GM18508 (cell line): Measurements from ENCODE around the gene GSK3B.
"Not testable (repeated sequence)": the region's sequence is repeated elsewhere in the genome, so short reads cannot be mapped to it uniquely, and the experiment has no call there.

Experiments used
- ATAC-seq: cut with Tn5 transposase; IDR thresholded peaks from one replicate; pipeline ENCODE4 v1.9.1; 2021; ENCODE audit warnings: moderate number of reproducible peaks; ENCODE audit not compliant: insufficient read depth, unreplicated experiment

The GSK3B gene

DNA sequence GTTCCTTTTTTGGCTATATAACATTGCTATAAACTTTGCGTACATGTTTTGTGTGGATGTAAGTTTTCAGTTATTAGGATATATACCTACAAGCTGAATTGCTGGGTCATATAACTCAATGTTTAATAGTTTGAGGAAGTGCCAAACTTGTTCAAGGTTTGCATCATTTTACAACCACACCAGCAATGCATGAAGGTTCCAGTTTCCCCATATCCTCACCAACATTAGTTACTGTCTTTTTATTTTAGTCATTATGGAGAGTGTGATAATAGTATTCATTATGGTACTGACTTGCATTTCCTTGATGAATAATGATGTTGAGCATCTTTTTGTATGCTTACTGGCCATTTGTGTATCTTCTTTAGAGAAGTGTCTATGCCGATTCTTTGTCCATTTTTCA is 200.1 kb downstream of the GSK3B start:
- no peak for ATAC-seq

DNA sequence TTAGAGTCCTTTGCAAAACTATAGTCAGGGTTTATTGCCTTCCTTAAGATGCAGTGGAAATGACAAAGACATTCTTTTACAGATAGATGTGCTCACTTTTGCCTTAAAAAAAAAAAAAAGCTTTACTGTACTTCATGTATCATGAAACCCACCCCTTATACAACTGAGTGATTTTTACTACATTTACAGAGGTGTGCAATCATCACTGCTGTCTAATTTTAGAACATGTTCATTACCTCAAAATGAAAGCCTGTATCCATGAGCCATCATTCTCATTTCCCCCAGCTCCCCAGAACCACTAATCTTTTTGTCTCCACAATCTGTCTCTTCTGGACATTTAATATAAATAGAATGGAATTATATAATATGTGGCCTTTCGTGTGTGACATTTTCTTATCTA is 200.5 kb downstream of the GSK3B start:
- no peak for ATAC-seq

DNA sequence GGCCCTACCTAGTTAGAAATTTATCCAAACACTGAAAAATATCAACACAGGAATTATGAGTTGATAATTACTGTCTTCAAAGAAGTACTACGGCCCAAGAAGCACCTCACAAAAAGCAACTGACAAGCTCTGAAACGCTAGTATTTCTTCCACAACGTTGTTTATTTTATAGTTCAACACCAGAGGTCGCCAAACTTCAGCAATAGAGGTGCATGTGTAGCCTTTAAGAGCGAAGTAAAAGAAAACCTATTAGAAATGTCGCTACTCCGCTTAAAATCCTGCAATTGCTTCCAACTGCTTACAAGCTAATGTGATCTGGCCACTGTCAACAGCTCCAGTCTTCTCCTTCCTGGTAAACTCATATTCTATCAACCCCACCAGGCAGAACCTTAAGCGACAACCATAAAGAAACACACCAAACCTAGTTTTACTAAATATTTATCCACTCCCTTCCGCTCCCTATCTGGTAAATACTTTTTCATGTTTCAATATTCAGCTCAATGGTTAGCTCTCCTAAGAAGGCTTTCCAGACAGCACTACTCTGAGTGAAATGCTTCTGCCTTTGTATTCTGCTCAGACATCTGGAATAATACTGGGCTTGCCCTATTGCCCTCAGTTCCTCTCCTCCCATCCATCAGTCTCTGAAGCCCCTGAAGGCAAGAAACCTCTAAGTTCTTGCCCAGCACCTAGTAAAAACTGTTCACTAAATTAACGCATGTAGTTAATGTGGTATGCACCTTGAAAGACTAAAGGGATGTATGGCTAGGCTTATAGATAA is 202.1 kb downstream of the GSK3B start:
- ATAC-seq, result no peak

DNA sequence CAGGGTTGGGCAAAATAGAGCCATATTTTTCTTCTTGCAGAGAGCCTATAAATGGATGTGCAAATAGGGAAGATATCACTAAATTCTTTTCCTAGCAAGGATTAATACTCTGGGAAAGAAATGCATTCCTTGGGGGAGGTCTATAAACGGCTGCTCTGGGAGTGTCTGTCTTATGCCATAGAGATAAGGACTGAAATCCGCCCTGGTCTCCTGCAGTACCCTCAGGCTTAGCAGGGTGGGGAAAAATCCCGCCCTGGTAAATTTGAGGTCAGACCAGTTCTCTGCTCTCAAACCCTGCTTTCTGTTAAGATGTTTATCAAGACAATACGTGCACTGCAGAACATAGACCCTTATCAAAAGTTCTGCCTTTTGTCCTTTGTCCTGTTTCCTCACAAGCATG is 205.6 kb downstream of the GSK3B start:
- ATAC-seq, result not testable (repeated sequence)

DNA sequence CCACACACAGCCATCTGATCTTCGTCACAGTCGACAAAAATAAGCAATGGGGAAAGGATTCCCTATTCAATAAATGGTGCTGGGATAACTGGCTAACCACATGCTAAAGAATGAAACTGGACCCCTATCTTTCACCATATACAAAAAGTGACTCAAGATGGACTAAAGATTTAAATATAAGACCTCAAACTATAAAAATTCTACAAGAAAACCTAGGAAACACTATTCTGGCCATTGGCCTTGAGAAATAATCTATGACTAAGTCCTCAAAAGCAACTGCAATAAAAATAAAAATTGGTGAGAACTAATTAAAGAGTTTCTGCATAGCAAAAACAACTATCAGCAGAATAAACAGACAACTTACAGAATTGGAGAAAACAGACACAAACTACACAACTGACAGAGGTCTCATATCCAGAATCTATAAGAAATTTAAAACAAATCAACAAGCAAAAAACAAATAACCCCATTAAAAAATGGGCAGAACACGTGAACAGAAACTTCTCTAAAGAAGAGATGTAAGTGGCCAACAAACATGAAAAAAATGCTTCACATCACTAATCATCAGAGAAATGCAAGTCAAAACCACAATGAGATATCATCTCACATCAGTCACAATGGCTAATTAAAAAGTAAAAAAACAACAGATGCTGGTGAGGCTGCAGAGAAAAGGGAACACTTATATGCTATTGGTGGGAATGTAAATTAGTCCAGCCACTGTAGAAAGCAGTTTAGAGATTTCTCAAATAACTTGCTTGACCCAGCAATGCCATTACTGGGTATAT is 208.3 kb downstream of the GSK3B start:
- ATAC-seq, result no peak

DNA sequence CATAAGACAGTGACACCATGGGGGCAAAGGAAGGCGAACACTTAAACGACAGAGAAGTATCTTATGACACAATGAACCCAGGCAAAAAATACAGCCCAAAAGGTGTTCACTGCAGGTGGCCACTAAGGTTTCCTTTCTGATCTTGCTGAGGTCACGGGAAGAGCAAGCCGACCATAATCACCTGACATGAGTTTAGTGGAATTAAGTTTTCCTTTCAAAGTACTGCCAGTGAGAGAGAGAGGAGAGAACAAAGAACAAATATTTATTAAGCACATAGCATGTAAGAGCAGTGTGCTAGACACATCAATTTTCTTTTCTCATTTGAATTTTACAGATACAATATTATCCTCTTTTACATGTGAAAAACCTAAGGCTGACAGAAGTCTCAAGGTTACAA is 210.1 kb downstream of the GSK3B start:
- ATAC-seq, result no peak

DNA sequence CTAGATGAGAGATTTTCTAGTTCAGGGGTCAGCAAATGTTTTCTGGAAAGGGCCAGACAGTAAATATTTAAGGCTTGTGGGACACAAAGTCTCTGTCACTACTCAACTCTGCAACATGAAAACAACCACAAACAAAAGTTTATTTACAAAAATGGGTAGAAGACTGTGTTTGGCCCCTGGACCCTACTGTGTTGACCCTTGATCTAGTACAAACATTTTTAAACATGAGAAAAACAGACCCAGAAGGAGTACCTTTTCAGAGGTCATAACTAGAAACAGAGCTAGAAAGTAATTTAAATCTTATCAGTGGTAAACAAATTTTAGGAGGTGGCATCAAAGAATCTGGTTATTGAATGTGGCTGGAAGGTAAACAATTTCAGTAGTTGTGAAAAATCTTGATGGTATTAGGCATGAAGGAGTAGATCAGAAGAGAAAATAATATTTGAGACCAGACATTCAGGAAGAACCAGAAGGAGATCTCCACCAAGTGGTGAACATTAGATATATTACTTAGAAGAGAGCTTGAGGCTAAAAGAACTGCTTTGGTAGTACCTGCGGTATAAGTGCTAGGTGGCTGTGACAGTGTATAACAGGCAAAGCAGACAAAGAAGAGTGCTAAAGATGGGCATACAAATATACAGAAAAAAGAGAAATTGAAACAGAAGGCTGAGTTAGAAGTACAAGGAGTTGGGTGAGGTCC is 210.6 kb downstream of the GSK3B start:
- ATAC-seq, result no peak

DNA sequence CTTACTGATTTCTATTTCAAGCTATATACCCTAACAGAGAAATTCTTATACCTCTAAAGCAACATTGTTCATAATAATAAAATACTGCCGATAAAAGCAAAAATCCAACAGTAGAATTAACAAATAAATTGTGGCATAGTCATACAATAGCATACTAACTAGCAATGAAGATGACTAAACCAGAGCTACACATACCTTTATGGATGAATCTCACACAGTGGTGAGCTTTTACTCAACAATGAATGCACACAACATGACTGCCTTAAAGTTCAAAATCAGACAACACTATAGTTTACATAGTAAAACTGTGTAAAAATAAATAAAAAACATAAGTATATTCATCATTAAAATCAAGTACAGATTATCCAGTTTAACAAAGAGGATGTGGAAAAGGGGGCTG is 213.3 kb downstream of the GSK3B start:
- ATAC-seq, result no peak

DNA sequence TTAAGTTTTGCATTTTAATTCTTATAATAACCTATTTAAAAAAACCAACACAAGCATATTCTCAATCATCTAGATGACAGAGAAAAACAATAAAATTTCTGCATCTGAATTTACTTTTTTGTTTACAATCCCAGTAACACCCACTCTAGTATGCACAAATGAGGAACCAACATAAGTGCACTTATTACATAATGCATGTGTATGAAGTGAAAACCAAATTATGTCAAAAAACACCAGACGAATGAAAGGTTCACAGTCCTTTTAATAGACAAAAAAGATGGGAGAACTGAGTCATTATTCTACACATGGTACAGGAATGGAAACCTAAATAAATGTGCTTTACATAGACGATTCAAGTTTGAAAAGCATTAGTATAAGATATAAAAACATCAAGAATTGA is 220.6 kb downstream of the GSK3B start:
- no peak for ATAC-seq

DNA sequence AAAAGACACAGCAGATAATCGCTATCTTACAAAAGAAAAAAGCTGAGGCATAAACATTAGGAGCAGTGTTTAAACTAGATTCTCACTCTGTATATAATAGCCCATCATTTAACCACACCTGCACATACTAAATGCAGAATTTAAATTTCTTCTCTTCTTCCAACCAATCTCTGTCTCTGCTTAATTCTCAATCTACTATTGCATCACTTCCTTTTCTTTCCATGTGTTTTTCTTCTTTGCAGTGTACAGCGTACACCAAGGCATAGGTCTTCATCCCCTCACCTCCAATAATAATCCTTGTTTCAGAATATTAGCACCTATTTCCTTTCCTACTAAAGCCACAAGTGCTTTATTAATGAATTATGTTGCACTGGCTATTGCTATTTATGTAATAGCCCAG is 221.5 kb downstream of the GSK3B start:
- ATAC-seq, result no peak

DNA sequence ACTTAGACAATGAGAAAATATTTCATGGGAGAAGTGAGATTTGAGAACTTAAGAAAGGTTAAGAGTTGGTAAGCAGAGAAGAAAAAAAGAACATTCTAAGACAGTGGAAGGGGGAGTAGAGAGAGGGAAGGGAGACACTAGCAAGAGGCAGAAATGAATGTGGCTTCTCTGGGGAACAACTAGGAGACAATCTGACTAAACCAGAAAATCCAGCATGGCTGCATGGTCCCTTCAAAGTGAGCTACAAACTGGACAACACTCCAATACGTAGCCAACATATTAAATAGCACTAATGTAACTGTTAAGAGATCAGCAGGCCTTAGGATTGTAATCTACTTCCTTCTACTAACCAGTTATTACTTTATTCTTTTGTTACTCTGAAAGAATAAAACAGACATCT is 222.7 kb downstream of the GSK3B start:
- ATAC-seq, result no peak

DNA sequence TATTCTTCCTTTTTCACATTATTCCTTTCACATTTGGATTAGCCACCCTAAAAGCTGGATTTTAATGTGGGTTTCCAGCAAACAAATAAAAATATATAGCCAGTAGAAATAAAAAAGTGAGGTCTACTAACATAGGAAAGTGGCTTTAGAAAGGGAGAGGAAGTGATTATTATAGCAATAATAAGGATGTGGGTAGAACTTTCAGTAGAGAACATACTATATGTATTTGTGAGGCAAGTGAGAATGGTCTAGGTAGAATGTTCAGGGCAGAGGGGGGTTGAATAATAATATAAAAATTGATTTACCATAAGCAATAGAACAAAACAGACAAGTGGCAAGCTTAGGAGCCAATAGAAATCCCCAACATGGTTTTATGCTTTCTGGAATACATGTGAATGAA is 223.7 kb downstream of the GSK3B start:
- no peak for ATAC-seq

DNA sequence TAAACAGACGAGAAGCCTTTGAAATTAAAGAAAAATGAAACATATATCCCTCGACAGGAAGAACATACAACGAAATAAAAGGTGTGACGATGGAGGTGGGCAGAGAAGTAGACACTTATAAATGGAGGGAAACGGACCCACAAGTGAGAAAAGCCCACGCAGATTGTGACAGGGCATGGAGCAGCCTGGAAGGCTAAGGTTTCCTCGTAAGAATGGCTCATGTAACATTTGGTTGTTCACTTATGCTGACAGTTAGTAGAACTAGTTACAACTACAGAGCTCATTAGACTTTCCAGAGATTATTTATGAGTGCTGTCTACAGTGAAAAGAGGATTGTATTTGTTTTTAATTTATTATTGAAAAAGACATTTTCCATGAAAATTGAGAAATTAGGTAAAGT is 229.8 kb downstream of the GSK3B start:
- ATAC-seq, result no peak

DNA sequence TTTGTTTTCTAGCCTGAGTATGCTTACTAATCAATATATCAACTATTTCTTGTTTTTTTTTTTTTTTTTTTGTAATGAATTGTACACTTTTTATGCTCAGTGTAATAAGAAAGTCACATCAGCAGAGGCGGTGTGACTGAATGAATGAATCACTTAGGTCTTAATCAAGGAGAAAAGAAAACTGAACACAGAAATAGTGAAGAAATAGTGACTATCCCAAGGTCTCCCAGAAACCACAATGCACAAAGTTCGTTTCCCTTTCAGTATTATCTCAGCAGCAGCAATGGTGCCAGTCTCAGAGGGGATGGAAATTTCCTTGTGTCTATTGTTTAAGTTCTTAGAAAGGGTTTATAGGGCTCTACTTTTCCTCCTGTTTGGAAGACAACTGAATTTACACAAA is 231.6 kb downstream of the GSK3B start:
- ATAC-seq, result no peak

DNA sequence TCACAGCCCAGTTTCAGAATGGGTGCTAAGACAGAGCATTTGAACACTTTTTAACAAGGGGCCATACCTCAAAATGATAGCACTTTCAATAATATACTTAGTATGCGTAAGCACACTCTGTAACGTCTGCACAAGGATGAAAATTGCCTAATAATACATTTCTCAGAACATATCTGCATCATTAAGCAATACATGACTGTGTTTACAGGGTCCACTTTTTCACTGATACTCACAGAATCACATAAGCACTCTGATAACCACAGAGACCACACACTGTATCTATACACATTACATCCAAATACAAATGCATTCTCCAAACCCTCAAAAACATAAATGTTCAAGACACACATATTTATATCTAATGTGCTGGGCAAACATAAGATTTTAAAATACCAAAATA is 232.6 kb downstream of the GSK3B start:
- ATAC-seq, result no peak

DNA sequence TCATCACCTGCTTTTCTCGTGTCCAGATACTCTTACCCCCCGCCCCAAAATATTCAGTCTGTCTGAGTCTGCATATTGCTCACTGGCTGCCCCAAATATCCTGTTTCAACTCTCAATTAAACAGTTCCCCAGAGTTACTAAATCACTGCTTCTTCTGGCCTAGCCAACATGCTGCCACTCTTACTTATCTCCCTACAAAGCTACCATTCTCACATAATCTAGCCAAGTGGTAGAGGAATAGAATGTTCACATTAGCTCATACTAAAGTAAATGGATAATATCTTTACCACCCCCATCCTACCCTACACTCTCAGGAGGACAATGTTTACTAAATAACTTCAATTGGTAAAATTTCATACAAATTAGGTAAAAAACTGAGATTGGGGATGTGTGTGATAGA is 234.5 kb downstream of the GSK3B start:
- ATAC-seq, result no peak

DNA sequence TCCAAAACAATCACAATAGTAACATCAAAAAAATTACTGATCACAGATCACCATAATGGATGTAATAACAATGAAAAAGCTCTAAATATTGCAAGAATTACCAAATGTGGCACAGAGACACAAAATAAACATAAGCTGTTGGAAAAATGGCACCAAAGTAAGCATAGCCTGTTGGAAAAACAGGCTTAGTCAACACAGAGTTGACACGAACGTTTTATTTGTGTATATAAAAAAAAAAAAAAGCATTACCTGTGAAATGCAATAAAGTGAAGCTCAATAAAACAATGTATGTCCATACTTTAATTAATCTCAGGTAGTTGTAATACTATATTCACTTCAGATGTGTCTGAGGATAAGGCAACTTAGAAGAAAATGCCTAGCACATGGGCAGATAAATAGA is 235.3 kb downstream of the GSK3B start:
- ATAC-seq, result no peak

DNA sequence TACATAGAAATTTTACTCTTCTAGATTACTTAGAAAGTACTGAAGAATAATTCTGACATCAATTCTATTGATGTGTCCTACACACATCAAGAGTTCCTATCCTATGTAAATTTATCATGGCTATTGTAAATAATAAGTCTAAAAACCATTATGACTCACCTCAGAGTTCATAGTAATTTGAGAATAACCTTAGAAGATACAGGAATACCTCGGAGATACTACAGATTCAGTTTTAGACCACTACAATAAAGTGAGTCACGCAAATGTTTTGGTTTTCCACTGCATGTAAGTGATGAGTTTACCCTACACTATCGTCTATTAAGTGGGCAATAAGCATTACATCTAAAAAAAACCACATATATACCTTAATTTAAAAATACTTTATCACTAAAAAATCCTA is 237.6 kb downstream of the GSK3B start:
- ATAC-seq, result no peak

DNA sequence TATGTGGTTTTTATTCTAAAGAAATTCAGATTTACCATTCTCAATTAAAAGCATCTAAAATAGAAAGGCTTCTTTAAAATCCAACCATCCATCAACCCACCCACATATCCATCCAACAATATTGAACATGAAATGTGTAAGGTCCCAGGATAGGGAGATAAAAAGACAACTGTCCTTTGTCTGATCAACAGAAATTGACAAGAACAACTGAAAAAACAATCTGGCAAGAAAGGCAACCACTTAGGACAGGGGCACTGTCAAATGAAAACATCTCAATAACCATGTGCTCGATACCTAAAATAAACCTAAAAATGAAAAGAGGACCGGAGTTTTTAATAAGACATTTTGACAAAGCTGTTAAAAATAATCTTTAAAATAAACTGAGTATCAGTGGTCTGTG is 245.1 kb downstream of the GSK3B start:
- no peak for ATAC-seq

DNA sequence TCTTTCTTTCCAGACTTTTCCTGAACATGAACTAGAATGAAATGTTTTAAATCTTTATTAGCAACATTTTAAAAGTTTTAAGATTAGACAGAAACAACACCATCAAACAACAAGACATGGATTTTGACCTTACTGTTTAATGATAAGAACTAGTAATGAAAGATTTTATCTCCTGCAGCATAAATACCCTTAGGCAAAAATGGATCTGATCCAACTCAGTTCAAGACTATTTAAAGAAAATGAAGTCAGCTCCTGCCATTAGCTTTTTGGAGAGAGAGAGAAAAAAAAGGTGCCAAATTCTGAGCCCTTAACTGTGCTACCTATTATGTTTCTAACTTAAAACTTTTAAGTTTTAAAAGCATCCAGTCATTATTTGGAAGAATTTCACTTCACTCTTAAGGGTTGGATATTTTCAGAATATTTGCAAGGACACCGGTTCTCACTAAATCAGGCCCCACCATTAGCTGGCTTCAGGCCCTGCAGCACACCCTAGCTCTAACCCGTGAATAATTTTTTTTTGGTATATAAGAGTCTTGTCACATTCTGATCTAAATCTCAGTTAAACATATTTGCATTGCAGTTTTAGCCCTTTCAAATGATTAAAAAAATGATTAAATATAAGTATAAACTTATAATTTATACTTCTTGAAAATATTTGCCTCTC is 252.3 kb downstream of the GSK3B start:
- ATAC-seq, result no peak

DNA sequence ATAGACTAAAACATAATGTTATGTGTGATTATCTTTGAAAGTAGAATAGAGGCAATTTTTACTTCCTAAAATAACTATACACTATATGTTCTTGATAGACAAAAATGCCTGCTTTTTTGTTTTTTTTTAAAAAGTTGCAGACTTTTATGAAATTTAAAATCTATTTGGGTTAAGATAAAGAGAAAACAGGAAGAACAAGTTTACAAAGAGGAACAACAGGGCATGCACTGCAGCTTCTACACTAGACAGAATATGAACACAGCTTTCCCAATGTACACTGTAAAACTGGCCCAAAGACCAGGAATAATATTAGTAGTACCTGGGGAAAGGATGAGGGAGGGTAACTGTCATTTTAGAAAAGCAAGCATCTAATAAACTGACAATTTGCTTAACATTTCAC is 258.7 kb downstream of the GSK3B start:
- ATAC-seq, result no peak
